Measurements from ENCODE around the gene KRTAP3-2. TPM values are rescaled to one million over a fixed set of nuclear protein-coding genes. Genes with fewer than 3 reads are reported as not detected.

KRTAP3-2 gene
- total RNA-seq, 1 experiment from 2014 or later = not detected

- H3K27ac ChIP-seq (ENCODE audit: low read depth, low read length) = no peak overlapping the region
- ChIA-PET CTCF (no interaction called here), RAD21 (ENCODE audit: low non-redundant PET in 1 of 2, low total read pairs in 2 of 2, uncharacterized antibody in 2 of 2, unreplicated experiment in 2 of 2) (no interaction called here), POLR2A (no interaction called here)
- H4K20me1 ChIP-seq (ENCODE audit: insufficient read depth) = no peaks in the 10 kb centered on the region
- H3K27me3 ChIP-seq (ENCODE audit: insufficient read depth, low read length) = no peaks in the 10 kb centered on the region
- no peak overlapping the region for H3K4me3 ChIP-seq (replicated peaks in 1 of 2; ENCODE audit: low read depth in 1 of 2, low read length in 2 of 2)
- peaks cover 0 to 9% of the 10 kb centered on the region in 2 experiments; a peak in 1 of 4 replicates for H3K9me3 ChIP-seq (ENCODE audit: control insufficient read depth in 1 of 2, insufficient read depth in 1 of 2, low read depth in 1 of 2, low read length in 2 of 2)
- no peaks in the 10 kb centered on the region; a peak in 1 of 4 replicates for H3K36me3 ChIP-seq (ENCODE audit: control insufficient read depth in 1 of 2, insufficient read depth in 2 of 2, low read length in 2 of 2)
- BruUV-seq (replicated peaks) = no TSS peak
- DNase-seq (ENCODE audit: low read depth, low spot score) = no peak
- intact Hi-C loops (cut with micrococcal nuclease) = no loop called here
- H3K9me2 ChIP-seq (ENCODE audit: insufficient read depth) = no peaks in the 10 kb centered on the region
- H3K9ac ChIP-seq (ENCODE audit: low read length) = no peak overlapping the region
- no peaks in the 10 kb centered on the region for H3K4me1 ChIP-seq (ENCODE audit: control insufficient read depth in 1 of 2, insufficient read depth in 2 of 2, low read length in 2 of 2)
- TF ChIP-seq EGR1 (IDR thresholded peaks at IDR 0.05; ENCODE audit: low read depth) (no peak), RAD21 (IDR thresholded peaks at IDR 0.05; ENCODE audit: low read depth) (no peak)
- TF ChIP-seq, protein P1, sequence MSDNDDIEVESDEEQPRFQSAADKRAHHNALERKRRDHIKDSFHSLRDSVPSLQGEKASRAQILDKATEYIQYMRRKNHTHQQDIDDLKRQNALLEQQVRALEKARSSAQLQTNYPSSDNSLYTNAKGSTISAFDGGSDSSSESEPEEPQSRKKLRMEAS (IDR thresholded peaks at IDR 0.05) = no peak
- no peak overlapping the region for H2AFZ ChIP-seq (ENCODE audit: low read depth, low read length, poor library complexity, severe bottlenecking)
- no peak overlapping the region for H3K4me2 ChIP-seq (ENCODE audit: low read length)
- no peaks in the 10 kb centered on the region for H3K79me2 ChIP-seq (ENCODE audit: insufficient read depth, low read length)
- no peak for ATAC-seq
Measured at GRCh38 chr17:41019415-41019814, 19.7 kb upstream of the KRTAP3-2 start.

DNA sequence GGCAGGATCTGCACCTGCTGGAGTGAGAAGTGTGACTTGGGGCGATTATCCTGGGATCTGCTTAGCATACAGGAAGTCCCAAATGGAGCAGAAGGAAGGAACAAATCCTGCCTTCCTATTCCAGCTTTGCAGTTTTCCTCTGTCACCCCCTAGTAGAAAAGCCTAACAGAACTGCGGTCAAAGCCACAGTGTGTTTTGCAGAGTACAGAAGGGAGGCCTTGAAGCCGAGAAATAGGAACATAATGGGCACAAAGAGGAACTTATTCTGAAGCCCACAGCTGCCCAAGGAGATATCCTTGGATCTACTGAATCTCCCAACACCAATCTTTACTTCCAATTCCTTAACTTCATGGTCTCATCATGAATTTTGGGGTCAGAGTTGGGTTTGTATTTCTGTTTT lies 18.8 kb upstream of the KRTAP3-2 start:
- Histone ChIP-seq H3K4me2 (ENCODE audit: low read length) (no peak overlapping the region), H4K20me1 (ENCODE audit: insufficient read depth) (no peaks in the 10 kb centered on the region), H3K27me3 (ENCODE audit: insufficient read depth, low read length) (no peaks in the 10 kb centered on the region), H3K9me3 (ENCODE audit: control insufficient read depth in 1 of 2, insufficient read depth in 1 of 2, low read depth in 1 of 2, low read length in 2 of 2) (peaks cover 0 to 7% of the 10 kb centered on the region in 2 experiments; a peak in 1 of 4 replicates), H3K27ac (ENCODE audit: low read depth, low read length) (no peak overlapping the region), H3K79me2 (ENCODE audit: insufficient read depth, low read length) (no peaks in the 10 kb centered on the region), H2AFZ (ENCODE audit: low read depth, low read length, poor library complexity, severe bottlenecking) (no peak overlapping the region), H3K9me2 (ENCODE audit: insufficient read depth) (no peaks in the 10 kb centered on the region), H3K36me3 (ENCODE audit: control insufficient read depth in 1 of 2, insufficient read depth in 2 of 2, low read length in 2 of 2) (no peaks in the 10 kb centered on the region; a peak in 1 of 4 replicates), H3K4me3 (replicated peaks in 1 of 2; ENCODE audit: low read depth in 1 of 2, low read length in 2 of 2) (no peak overlapping the region), H3K9ac (ENCODE audit: low read length) (no peak overlapping the region), H3K4me1 (ENCODE audit: control insufficient read depth in 1 of 2, insufficient read depth in 2 of 2, low read length in 2 of 2) (no peaks in the 10 kb centered on the region)
- TF ChIP-seq YY1 (IDR thresholded peaks at IDR 0.05; ENCODE audit: extremely low read depth, insufficient replicate concordance, low read depth, low read length) (no peak), POLR2A (IDR thresholded peaks at IDR 0.05; ENCODE audit: borderline replicate concordance, extremely low read depth, insufficient read depth, insufficient read length) (no peak), JUND (IDR thresholded peaks at IDR 0.05) (no peak)
- RAD21 ChIA-PET (ENCODE audit: low non-redundant PET in 1 of 2, low total read pairs in 2 of 2, uncharacterized antibody in 2 of 2, unreplicated experiment in 2 of 2) = no interaction called here
- DNase-seq (ENCODE audit: low read depth, low spot score) (no peak), ATAC-seq (no peak)
- CTCF ChIA-PET = no interaction called here
- intact Hi-C loops (cut with micrococcal nuclease) = no loop called here
- POLR2A ChIA-PET = no interaction called here
- BruUV-seq (replicated peaks) = no TSS peak

Data from HCT116 (cell line).